ENCODE data around the gene ZCCHC17. TPM values are rescaled to one million over a fixed set of nuclear protein-coding genes. Genes with fewer than 3 reads are reported as not detected.

The ZCCHC17 gene
- total RNA-seq, 1 experiment from 2014 or later = 24.1 TPM

- intact Hi-C loops (cut with micrococcal nuclease; ENCODE audit: unreplicated experiment) = no loop called here
- Histone ChIP-seq H3K4me1 (no peaks in the 10 kb centered on the region), H3K36me3 (ENCODE audit: control insufficient read depth, insufficient read depth, low read length) (no peaks in the 10 kb centered on the region), H3K27me3 (replicated peaks; ENCODE audit: control insufficient read depth, insufficient read depth, low read length) (no peaks in the 10 kb centered on the region), H3K4me3 (ENCODE audit: low read depth, low read length) (no peak overlapping the region), H3K9me3 (no peaks in the 10 kb centered on the region)
- Mint-ChIP-seq H3K27me3 (ENCODE audit: insufficient read depth, unreplicated experiment) (no peaks in the 10 kb centered on the region), H3K9me3 (ENCODE audit: unreplicated experiment) (no peaks in the 10 kb centered on the region), H3K4me1 (ENCODE audit: low read depth, unreplicated experiment) (no peaks in the 10 kb centered on the region), H3K36me3 (ENCODE audit: insufficient read depth, unreplicated experiment) (peaks cover 9% of the 10 kb centered on the region), H3K4me3 (ENCODE audit: unreplicated experiment) (no peak overlapping the region), H3K27ac (ENCODE audit: unreplicated experiment) (no peak overlapping the region)
- ChIA-PET CTCF (interaction anchor here (0.6 to 1.1 kb wide), 2 partner anchors 21 to 137 kb away, joined by 3 to 10 read pairs; partner anchors contain the start of genes SNRNP40 and ZCCHC17), POLR2A (no interaction called here)
- no peak for DNase-seq
- no TSS peak for BruUV-seq (replicated peaks)
- TF ChIP-seq CTCF (IDR thresholded peaks at IDR 0.05; ENCODE audit: insufficient read depth in 1 of 2, low read depth in 1 of 2, low read length in 1 of 2, severe bottlenecking in 1 of 2, unreplicated experiment in 1 of 2) = no peak
Measured at GRCh38 chr1:31318146-31318545, 21.3 kb downstream of the ZCCHC17 start.

GRCh38 chr1:31324093-31324492 is 27.3 kb downstream of the ZCCHC17 start:
- Histone ChIP-seq H3K4me3 (ENCODE audit: low read depth, low read length) (no peak overlapping the region), H3K9me3 (no peaks in the 10 kb centered on the region), H3K36me3 (ENCODE audit: control insufficient read depth, insufficient read depth, low read length) (no peaks in the 10 kb centered on the region), H3K4me1 (no peaks in the 10 kb centered on the region), H3K27me3 (replicated peaks; ENCODE audit: control insufficient read depth, insufficient read depth, low read length) (no peaks in the 10 kb centered on the region)
- Mint-ChIP-seq H3K36me3 (ENCODE audit: insufficient read depth, unreplicated experiment) (no peaks in the 10 kb centered on the region), H3K27ac (ENCODE audit: unreplicated experiment) (no peak overlapping the region), H3K9me3 (ENCODE audit: unreplicated experiment) (no peaks in the 10 kb centered on the region), H3K4me3 (ENCODE audit: unreplicated experiment) (no peak overlapping the region), H3K27me3 (ENCODE audit: insufficient read depth, unreplicated experiment) (no peaks in the 10 kb centered on the region), H3K4me1 (ENCODE audit: low read depth, unreplicated experiment) (no peaks in the 10 kb centered on the region)
- no peak for TF ChIP-seq CTCF (IDR thresholded peaks at IDR 0.05; ENCODE audit: insufficient read depth in 1 of 2, low read depth in 1 of 2, low read length in 1 of 2, severe bottlenecking in 1 of 2, unreplicated experiment in 1 of 2)
- BruUV-seq (replicated peaks) = no TSS peak
- POLR2A ChIA-PET = no interaction called here
- no peak for DNase-seq
- intact Hi-C loops (cut with micrococcal nuclease; ENCODE audit: unreplicated experiment) = no loop called here
- CTCF ChIA-PET = no interaction called here

- Mint-ChIP-seq H3K4me1 (ENCODE audit: low read depth, unreplicated experiment) (no peaks in the 10 kb centered on the region), H3K4me3 (ENCODE audit: unreplicated experiment) (no peak overlapping the region), H3K36me3 (ENCODE audit: insufficient read depth, unreplicated experiment) (no peaks in the 10 kb centered on the region), H3K27ac (ENCODE audit: unreplicated experiment) (no peak overlapping the region), H3K27me3 (ENCODE audit: insufficient read depth, unreplicated experiment) (no peaks in the 10 kb centered on the region), H3K9me3 (ENCODE audit: unreplicated experiment) (no peaks in the 10 kb centered on the region)
- TF ChIP-seq CTCF (IDR thresholded peaks at IDR 0.05; ENCODE audit: insufficient read depth in 1 of 2, low read depth in 1 of 2, low read length in 1 of 2, severe bottlenecking in 1 of 2, unreplicated experiment in 1 of 2) = no peak
- ChIA-PET CTCF (no interaction called here), POLR2A (no interaction called here)
- intact Hi-C loops (cut with micrococcal nuclease; ENCODE audit: unreplicated experiment) = no loop called here
- Histone ChIP-seq H3K36me3 (ENCODE audit: control insufficient read depth, insufficient read depth, low read length) (no peaks in the 10 kb centered on the region), H3K27me3 (replicated peaks; ENCODE audit: control insufficient read depth, insufficient read depth, low read length) (no peaks in the 10 kb centered on the region), H3K4me3 (ENCODE audit: low read depth, low read length) (no peak overlapping the region), H3K4me1 (no peaks in the 10 kb centered on the region), H3K9me3 (no peaks in the 10 kb centered on the region)
- BruUV-seq (replicated peaks) = no TSS peak
- no peak for DNase-seq
Measured at GRCh38 chr1:31324992-31325391, 28.2 kb downstream of the ZCCHC17 start.

Data from Caco-2 (cell line).